Lower leg skin (tissue), 4 donors: ENCODE data around the gene MAST3. TPM values are rescaled to one million over a fixed set of nuclear protein-coding genes. Genes with fewer than 3 reads are reported as not detected.
A peak's percentile ranks its signal among the peaks of the same experiment; 100 is the strongest.
"Not testable (repeated sequence)": the region's sequence is repeated elsewhere in the genome, so short reads cannot be mapped to it uniquely, and the experiment has no call there.

Experiments used
- DNase-seq, 2 donors: peaks; one replicate each; pipeline ENCODE4 v3.0.0-alpha.2; 2019; ENCODE audit warnings: low spot score in 2 of 2
- H3K4me3 ChIP-seq: fragments of 200-600 bp; sonication (generic); 2 replicates; pipeline ENCODE4 v1.5.1; 2017; ENCODE audit warnings: mild to moderate bottlenecking, low read depth; ENCODE audit not compliant: poor library complexity, severe bottlenecking
- CTCF ChIP-seq, 3 donors: fragments of 450-650 bp; IDR thresholded peaks; one replicate each; pipeline ENCODE4 v1.5.1; 2016; ENCODE audit warnings: antibody characterized with exemption in 3 of 3, mild to moderate bottlenecking in 3 of 3, moderate library complexity in 2 of 3
- POLR2A ChIP-seq, 2 donors: fragments of 450-650 bp; IDR thresholded peaks; one replicate each; pipeline ENCODE4 v1.6.1; 2016 to 2017; ENCODE audit warnings: antibody characterized with exemption in 2 of 2, mild to moderate bottlenecking in 1 of 2, moderate library complexity in 1 of 2
- WGBS, 2 donors: methylation state at CpG; one replicate each; pipeline ENCODE4 v1.1.5; 2018; 5-methylcytosine and 5-hydroxymethylcytosine counted together
- intact Hi-C: fragments of 100-400 bp; cut with DNase I; formaldehyde crosslinking; loops from one replicate; pipeline ENCODE4 v1.15.0; 2023; ENCODE audit warnings: low total_unique reads
- total RNA-seq, 4 donors: library from RNA; depleted of rRNA; stranded (reverse); fragments of >200 nt; gene quantifications; one replicate each; pipeline ENCODE4 v1.1.0, GENCODE V29; 2016

Gene MAST3
- total RNA-seq, 4 donors from 2014 or later, result 12.9 to 19.8 (median 17.0) TPM

DNA sequence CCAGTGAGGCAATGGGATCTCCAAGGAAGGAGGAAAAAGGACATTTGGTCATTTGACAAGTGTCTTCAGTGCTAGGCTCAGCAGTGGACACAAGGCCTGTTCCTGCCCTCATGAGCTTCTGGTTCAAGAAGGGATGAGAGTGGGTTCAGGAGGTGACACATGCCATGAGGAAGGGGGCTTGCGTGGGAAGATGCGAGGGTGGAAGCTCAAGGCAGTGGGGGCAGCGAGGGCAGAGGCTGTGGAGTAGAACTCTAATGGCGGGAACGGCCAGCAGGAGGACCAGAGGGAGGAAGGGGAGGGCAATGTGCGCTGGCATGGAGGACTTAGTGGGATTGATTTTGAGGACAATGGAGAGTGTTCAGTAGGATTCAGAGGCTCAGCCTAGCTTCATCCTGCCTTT is 58.7 kb downstream of the MAST3 start:
- DNase-seq, result no peak
- no peak overlapping the region for H3K4me3 ChIP-seq
- intact Hi-C loops, result no loop called here
- TF ChIP-seq CTCF (IDR thresholded peaks at IDR 0.05), result no peak
- WGBS, 2 donors, result 81 to 88% methylated on average over 6 of the region's 6 CpGs

- intact Hi-C loops, result no loop called here
- peak; percentile 71 to 94 for DNase-seq
- 21 to 30% methylated on average over 21 to 22 of the region's 22 CpGs for WGBS, 2 donors
Measured at GRCh38 chr19:18156841-18157464, 59.4 kb downstream of the MAST3 start.

DNA sequence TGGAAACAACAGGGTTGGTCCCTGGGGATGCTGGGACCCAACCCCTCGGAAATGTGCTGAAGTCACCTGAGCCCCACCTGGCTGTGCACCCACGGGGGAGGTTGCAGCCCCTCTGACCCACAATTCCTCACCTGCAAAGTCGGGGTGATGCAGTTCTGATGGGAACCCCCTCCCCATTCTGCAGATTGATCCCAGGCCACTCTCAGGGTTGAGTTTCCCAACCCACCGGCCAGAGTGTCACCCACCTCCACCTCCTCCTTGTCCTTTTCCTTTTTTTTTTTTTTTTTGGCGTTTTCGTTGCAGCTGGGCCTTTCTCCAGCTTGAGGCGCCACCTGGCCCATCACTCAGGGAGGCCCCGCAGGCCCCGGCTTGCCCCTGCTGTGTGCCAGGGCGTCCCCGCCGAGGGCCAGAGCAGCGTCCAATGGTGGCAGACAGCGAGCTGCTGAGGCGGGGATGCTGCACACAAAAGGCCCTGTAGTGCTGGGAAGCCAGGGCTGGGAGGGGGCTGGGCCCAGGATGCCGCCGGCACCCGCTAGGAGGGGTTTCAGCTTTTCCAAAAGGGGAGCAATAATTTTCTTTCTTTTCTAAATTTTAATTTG is 60.0 kb downstream of the MAST3 start:
- H3K4me3 ChIP-seq, result no peak overlapping the region
- 40 to 45% methylated on average over 18 of the region's 18 CpGs for WGBS, 2 donors
- TF ChIP-seq POLR2A (IDR thresholded peaks at IDR 0.05) (no peak), CTCF (IDR thresholded peaks at IDR 0.05) (no peak)
- DNase-seq, result no peak
- intact Hi-C loops, result no loop called here

More at GRCh38 chr19:18156841-18157464, 59.4 kb downstream of the MAST3 start:
- no peak overlapping the region for H3K4me3 ChIP-seq
- TF ChIP-seq POLR2A (IDR thresholded peaks at IDR 0.05) (no peak), CTCF (IDR thresholded peaks at IDR 0.05) (no peak)

DNA sequence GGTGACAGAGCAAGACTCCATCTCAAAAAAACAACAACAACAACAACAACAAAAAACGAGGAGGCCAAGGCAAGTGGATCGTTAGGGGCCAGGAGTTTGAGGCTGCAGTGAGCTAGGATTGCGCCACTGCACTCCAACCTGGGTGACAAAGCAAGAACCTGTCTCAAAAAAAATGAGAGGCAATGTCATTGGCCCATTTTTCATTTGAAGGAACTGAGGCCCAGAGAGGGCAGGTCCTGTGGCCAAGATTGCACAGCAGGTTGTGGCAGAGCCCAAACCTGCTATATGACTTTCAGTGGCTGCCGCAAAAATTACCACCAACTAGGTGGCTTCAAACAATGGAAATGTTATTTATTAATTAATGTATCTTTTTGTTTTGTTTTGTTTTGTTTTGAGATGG is 60.9 kb downstream of the MAST3 start:
- WGBS, 2 donors, result 67 to 73% methylated on average over 4 of the region's 4 CpGs
- no peak for DNase-seq
- no peak overlapping the region for H3K4me3 ChIP-seq
- TF ChIP-seq CTCF (IDR thresholded peaks at IDR 0.05) (no peak), POLR2A (IDR thresholded peaks at IDR 0.05) (no peak)
- intact Hi-C loops, result no loop called here

DNA sequence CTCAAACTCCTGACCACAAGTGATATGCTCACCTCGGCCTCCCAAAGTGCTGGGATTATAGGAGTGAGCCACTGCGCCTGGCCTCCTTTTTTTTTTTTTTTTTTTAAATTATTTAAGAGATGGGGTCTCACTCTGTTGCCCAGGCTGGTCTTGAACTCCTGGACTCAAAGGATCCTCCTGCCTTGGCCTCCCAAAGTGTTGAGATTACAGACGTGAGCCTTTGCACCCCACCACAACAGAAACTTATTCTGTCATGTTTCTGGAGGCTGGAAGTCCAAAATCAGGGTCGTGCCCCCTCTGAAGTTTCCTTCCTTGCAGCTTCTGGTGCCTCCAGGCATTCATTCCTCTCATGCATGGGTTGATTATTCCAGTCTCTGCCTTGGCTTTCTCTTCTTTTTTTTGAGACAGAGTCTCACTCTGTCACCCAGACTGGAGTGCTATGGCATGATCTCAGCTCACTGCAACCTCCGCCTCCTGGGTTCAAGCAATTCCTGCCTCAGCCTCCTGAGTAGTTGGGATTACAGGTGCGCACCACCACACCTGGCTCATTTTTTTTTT is 61.6 kb downstream of the MAST3 start:
- 80 to 92% methylated on average over 6 of the region's 6 CpGs for WGBS, 2 donors
- H3K4me3 ChIP-seq, DNase-seq, intact Hi-C loops: not testable (repeated sequence)

DNA sequence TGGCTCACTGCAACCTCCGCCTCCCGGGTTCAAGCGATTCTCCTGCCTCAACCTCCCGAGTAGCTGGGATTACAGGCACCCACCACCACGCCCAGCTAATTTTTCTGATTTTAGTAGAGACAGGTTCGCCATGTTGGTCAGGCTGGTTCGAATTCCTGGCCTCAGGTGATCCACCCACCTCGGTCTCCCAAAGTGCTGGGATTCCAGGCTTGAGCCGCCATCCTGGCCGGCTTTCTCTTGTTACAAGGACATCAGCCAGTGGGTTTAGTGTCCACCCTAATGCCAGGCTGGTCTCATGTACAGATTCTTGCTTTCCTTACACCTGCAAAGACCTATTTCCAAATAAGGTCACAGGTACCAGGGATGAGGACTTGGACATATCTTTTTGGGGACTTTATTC is 62.2 kb downstream of the MAST3 start:
- 84 to 93% methylated on average over 10 of the region's 10 CpGs for WGBS, 2 donors
- intact Hi-C loops, result loop anchor here (10.0 kb wide), 1 partner anchor 45 kb away; no protein-coding TSS in a partner anchor
- no peak overlapping the region for H3K4me3 ChIP-seq
- TF ChIP-seq POLR2A (IDR thresholded peaks at IDR 0.05) (no peak), CTCF (IDR thresholded peaks at IDR 0.05) (no peak)
- DNase-seq, result no peak
